Endothelial cell of umbilical vein (primary cell): ENCODE data around the gene COG5. TPM values are rescaled to one million over a fixed set of nuclear protein-coding genes. Genes with fewer than 3 reads are reported as not detected.

ENCODE experiments used
- BruUV-seq: library from RNA; stranded (reverse); fragments of 400-500 nt; replicated peaks from 2 replicates; lab custom pipeline; 2021; lab: Mats Ljungman, UMichigan
- CTCF ChIA-PET: fragments of 300-600, 350-600 bp; sonication (Branson Sonifier 250); formaldehyde crosslinking; loops from one replicate; lab custom pipeline; 2021; ENCODE audit warnings: antibody characterized with exemption, inconsistent platforms; lab: Charles Lee
- POLR2A ChIA-PET: fragments of 300-600, 350-600 bp; sonication (Branson Sonifier 250); formaldehyde crosslinking; loops from one replicate; lab custom pipeline; 2021; ENCODE audit warnings: antibody characterized with exemption, inconsistent platforms; lab: Charles Lee
- DNase-seq: peaks from one replicate; pipeline ENCODE4 v3.0.0-alpha.2; 2011; ENCODE audit warnings: low read depth, low spot score
- FAIRE-seq: peaks from 2 replicates; lab custom pipeline; 2011; peaks lifted over from hg19 to GRCh38; lab: Jason Lieb, UNC
- H2AFZ ChIP-seq: 2 replicates; pipeline ENCODE4 v1.6.0; 2012; ENCODE audit warnings: low read depth, low read length, control low read depth, inconsistent platforms
- H3K27ac ChIP-seq: 2 replicates; pipeline ENCODE4 v1.5.1; 2011; ENCODE audit warnings: low read depth, mild to moderate bottlenecking, control low read depth, low read length, moderate library complexity; ENCODE audit not compliant: insufficient read depth
- H3K27me3 ChIP-seq, 2 experiments: 2 replicates each; pipeline versions ENCODE4 v1.6.0 to v1.6.1; 2011; ENCODE audit warnings: low read length in 2 of 2, mixed read lengths in 1 of 2; ENCODE audit not compliant: control insufficient read depth in 2 of 2, insufficient read depth in 2 of 2
- H3K36me3 ChIP-seq, 2 experiments: 2 replicates in 1 of 2; 3 replicates in 1 of 2; pipeline ENCODE4 v1.5.1; 2011; ENCODE audit warnings: low read length in 2 of 2, mild to moderate bottlenecking in 1 of 2, moderate library complexity in 1 of 2; ENCODE audit not compliant: control insufficient read depth in 2 of 2, insufficient read depth in 2 of 2; ENCODE audit errors: extremely low read depth in 1 of 2
- H3K4me1 ChIP-seq: 3 replicates; pipeline ENCODE4 v1.5.1; 2011; ENCODE audit warnings: mild to moderate bottlenecking, low read length; ENCODE audit not compliant: control insufficient read depth, insufficient read depth; ENCODE audit errors: extremely low read depth
- H3K4me2 ChIP-seq: 2 replicates; pipeline ENCODE4 v1.6.1; 2011; ENCODE audit warnings: low read length, control low read depth, mixed read lengths; ENCODE audit not compliant: insufficient read depth
- H3K4me3 ChIP-seq, 3 experiments: fragments of 200-600 bp in 1 of 3; sonication (generic), shearing (Covaris generic) in 1 of 3; replicated peaks in 1 of 3; 2 replicates each; pipeline ENCODE4 v1.5.1; 2011 to 2016; ENCODE audit warnings: control low read depth in 3 of 3, low read length in 3 of 3, mild to moderate bottlenecking in 2 of 3, inconsistent platforms in 1 of 3, low read depth in 1 of 3, moderate library complexity in 1 of 3; ENCODE audit not compliant: insufficient read depth in 1 of 3
- H3K79me2 ChIP-seq: 2 replicates; pipeline ENCODE4 v1.6.0; 2012; ENCODE audit warnings: low read length, inconsistent platforms; ENCODE audit not compliant: control insufficient read depth, insufficient read depth
- H3K9ac ChIP-seq: replicated peaks from 2 replicates; pipeline ENCODE3; 2011; ENCODE audit warnings: low read length, control low read depth; ENCODE audit not compliant: insufficient read depth; ENCODE audit errors: extremely low read depth
- H3K9me1 ChIP-seq: replicated peaks from 3 replicates; pipeline ENCODE4 v1.6.0; 2011; ENCODE audit warnings: mild to moderate bottlenecking, low read length; ENCODE audit not compliant: control insufficient read depth, insufficient read depth; ENCODE audit errors: extremely low read depth
- H3K9me3 ChIP-seq: replicated peaks from 2 replicates; pipeline ENCODE4 v1.5.1; 2012; ENCODE audit warnings: low read length, inconsistent platforms; ENCODE audit not compliant: control insufficient read depth, insufficient read depth
- H4K20me1 ChIP-seq: replicated peaks from 2 replicates; pipeline ENCODE3; 2011; ENCODE audit warnings: mild to moderate bottlenecking, low read length; ENCODE audit not compliant: control insufficient read depth, insufficient read depth; ENCODE audit errors: extremely low read depth
- EZH2 ChIP-seq: IDR thresholded peaks from 2 replicates; pipeline ENCODE4 v1.6.1; 2012; ENCODE audit warnings: borderline replicate concordance, low read depth, mild to moderate bottlenecking, moderate library complexity, low read length, inconsistent platforms; ENCODE audit not compliant: severe bottlenecking
- FOS ChIP-seq: IDR thresholded peaks from 2 replicates; pipeline ENCODE4 v1.6.1; 2011; ENCODE audit warnings: mild to moderate bottlenecking, low read length, moderate library complexity, borderline replicate concordance; ENCODE audit not compliant: insufficient read depth
- JUN ChIP-seq: IDR thresholded peaks from 2 replicates; pipeline ENCODE4 v1.6.1; 2011; ENCODE audit warnings: borderline replicate concordance, low read depth; ENCODE audit not compliant: insufficient read length, insufficient read depth
- MYC ChIP-seq: IDR thresholded peaks from one replicate; pipeline ENCODE4 v1.6.1; 2011; ENCODE audit warnings: mild to moderate bottlenecking, low read depth, low read length
- POLR2AphosphoS5 ChIP-seq: IDR thresholded peaks from 2 replicates; pipeline ENCODE4 v1.6.1; 2012; ENCODE audit warnings: low read depth, mild to moderate bottlenecking, control low read depth, low read length, moderate library complexity; ENCODE audit not compliant: insufficient read depth
- dilution Hi-C: fragments of 300-500 bp; cut with MboI; formaldehyde crosslinking; loops from one replicate; pipeline ENCODE4 v1.15.0; 2019; ENCODE audit warnings: low sequenced_read_pairs; ENCODE audit not compliant: extremely low pct_ligation_motif_present
- intact Hi-C: fragments of 100-400 bp; cut with micrococcal nuclease; formaldehyde crosslinking; loops from one replicate; pipeline ENCODE4 v1.10.0; 2022
- polyA plus RNA-seq, 4 experiments: library from polyadenylated mRNA; depleted of rRNA in 3 of 4; stranded (reverse) in 3 of 4; unstranded in 1 of 4; fragments of >200 nt; gene quantifications; 2 replicates each; pipeline versions ENCODE4 v1.2.1 to v1.2.3, GENCODE V29; 2011 to 2012; ENCODE audit warnings: missing spikeins in 1 of 4
- total RNA-seq: library from RNA; stranded (reverse); gene quantifications from 2 replicates; pipeline ENCODE4 v1.2.3, GENCODE V29; 2021
- TF ChIP-seq, protein P1 (sequence below), 2 donors: IDR thresholded peaks; 1 replicate in 1 of 2; 2 replicates in 1 of 2; pipeline ENCODE4 v1.5.1; 2011; ENCODE audit warnings: low read length in 2 of 2, mild to moderate bottlenecking in 2 of 2, moderate library complexity in 2 of 2, control low read depth in 1 of 2, inconsistent platforms in 1 of 2, low read depth in 1 of 2; ENCODE audit not compliant: insufficient read depth in 1 of 2; ENCODE audit errors: extremely low read depth in 1 of 2

The COG5 gene
- total and polyA plus RNA-seq, 2 donors (not counting 3 experiments of a cell fraction or from before 2014, with no cell fraction given), result 18.8 to 45.3 TPM

DNA sequence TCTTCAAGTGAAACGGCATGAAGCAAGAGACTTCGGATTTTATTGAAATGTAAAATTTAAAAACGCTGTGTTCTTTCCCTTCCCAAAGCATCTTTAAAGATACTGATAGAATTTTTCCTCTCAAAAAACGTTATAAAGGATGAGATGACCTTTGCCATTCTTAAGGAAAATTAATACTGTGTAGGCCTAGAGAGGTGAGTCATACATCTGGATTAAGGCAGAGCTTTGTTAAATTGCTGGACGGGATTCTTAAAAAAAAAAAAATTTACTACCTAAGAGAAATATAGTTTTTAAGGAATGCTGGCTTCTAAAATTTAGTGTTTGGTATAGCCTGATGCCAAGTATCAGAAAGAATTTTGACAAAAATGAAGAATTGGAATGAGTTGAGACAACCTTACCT is 401.2 kb downstream of the COG5 start:
- no peak overlapping the region for H3K9ac ChIP-seq
- no peaks in the 10 kb centered on the region for H3K79me2 ChIP-seq
- H4K20me1 ChIP-seq, result no peaks in the 10 kb centered on the region
- H3K4me1 ChIP-seq, result peaks cover 39% of the 10 kb centered on the region
- H3K36me3 ChIP-seq, result peaks cover 0 to under 1% of the 10 kb centered on the region in 2 experiments
- CTCF ChIA-PET, result interaction anchor here (1.0 to 3.0 kb wide), 3 partner anchors 12 to 214 kb away, joined by 3 to 13 read pairs (median 7); no protein-coding TSS in a partner anchor
- no peak overlapping the region for H3K27ac ChIP-seq
- dilution Hi-C loops, result no loop called here
- POLR2A ChIA-PET, result no interaction called here
- H3K4me3 ChIP-seq, result no peak overlapping the region
- no peak for DNase-seq
- FAIRE-seq, result no peak
- BruUV-seq, result no TSS peak
- no peaks in the 10 kb centered on the region for H3K9me3 ChIP-seq
- intact Hi-C loops, result loop anchor here (10.0 kb wide), 1 partner anchor 628 kb away; no protein-coding TSS in a partner anchor
- H3K27me3 ChIP-seq, result no peaks in the 10 kb centered on the region
- H3K9me1 ChIP-seq, result no peaks in the 10 kb centered on the region
- H3K4me2 ChIP-seq, result no peak overlapping the region
- TF ChIP-seq FOS, result peak; percentile 12
- TF ChIP-seq, protein P1, sequence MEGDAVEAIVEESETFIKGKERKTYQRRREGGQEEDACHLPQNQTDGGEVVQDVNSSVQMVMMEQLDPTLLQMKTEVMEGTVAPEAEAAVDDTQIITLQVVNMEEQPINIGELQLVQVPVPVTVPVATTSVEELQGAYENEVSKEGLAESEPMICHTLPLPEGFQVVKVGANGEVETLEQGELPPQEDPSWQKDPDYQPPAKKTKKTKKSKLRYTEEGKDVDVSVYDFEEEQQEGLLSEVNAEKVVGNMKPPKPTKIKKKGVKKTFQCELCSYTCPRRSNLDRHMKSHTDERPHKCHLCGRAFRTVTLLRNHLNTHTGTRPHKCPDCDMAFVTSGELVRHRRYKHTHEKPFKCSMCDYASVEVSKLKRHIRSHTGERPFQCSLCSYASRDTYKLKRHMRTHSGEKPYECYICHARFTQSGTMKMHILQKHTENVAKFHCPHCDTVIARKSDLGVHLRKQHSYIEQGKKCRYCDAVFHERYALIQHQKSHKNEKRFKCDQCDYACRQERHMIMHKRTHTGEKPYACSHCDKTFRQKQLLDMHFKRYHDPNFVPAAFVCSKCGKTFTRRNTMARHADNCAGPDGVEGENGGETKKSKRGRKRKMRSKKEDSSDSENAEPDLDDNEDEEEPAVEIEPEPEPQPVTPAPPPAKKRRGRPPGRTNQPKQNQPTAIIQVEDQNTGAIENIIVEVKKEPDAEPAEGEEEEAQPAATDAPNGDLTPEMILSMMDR (IDR thresholded peaks at IDR 0.05; ENCODE audit: extremely low read depth in 1 of 2, insufficient read depth in 1 of 2, low read depth in 1 of 2, low read length in 2 of 2), result no peak
- TF ChIP-seq MYC, result no peak
- no peak for TF ChIP-seq EZH2
- TF ChIP-seq JUN, result no peak
- TF ChIP-seq POLR2AphosphoS5, result no peak
- no peak overlapping the region for H2AFZ ChIP-seq
